Uterus (tissue), 2 donors: Measurements from ENCODE around the gene TUBA1B.

Experiments
- POLR2A ChIP-seq, 2 donors: fragments of 450-650 bp; IDR thresholded peaks; one replicate each; pipeline ENCODE4 v1.6.1; 2016; ENCODE audit warnings: antibody characterized with exemption in 2 of 2, mild to moderate bottlenecking in 1 of 2, moderate library complexity in 1 of 2
- TF ChIP-seq, protein P1 (sequence below), 4 experiments: fragments of 200-600 bp in 2 of 4; fragments of 450-650 bp in 2 of 4; sonication (generic) in 2 of 4; IDR thresholded peaks; one replicate each; pipeline ENCODE4 v1.5.1; 2016 to 2019; ENCODE audit warnings: antibody characterized with exemption in 4 of 4, mild to moderate bottlenecking in 2 of 4, moderate library complexity in 1 of 4

DNA sequence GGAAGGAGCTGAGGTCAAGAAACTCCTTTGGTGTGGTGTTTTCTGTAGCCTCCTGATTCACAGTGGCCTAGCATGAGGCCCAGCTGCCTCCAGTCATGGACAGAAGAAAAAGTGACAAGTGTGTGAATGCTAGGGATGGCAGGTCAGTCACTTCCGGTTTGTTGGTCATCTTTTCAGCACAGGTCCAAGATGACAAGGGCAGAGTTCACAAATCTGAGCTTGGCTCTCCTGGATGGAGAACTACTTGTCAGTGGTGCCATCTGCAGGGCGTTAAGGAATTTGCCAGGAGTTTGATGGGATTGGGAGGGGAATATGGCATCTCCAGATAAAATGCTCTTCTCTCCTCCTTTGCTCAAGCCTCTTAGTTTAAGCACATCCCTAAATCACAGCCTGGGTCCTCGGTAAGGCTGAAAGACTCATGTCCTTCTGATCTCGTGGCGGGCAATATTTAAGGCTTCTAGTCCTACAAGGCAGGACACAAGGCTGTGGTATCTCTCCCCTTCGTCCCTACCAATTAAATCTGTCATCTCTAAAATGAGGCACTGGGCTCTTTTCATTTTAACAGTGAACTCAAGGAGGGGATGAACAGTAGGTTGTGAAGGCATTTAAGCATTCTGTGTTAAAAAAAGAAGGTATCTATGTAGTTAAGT, 10.0 kb downstream of the TUBA1B start:
- TF ChIP-seq, protein P1, sequence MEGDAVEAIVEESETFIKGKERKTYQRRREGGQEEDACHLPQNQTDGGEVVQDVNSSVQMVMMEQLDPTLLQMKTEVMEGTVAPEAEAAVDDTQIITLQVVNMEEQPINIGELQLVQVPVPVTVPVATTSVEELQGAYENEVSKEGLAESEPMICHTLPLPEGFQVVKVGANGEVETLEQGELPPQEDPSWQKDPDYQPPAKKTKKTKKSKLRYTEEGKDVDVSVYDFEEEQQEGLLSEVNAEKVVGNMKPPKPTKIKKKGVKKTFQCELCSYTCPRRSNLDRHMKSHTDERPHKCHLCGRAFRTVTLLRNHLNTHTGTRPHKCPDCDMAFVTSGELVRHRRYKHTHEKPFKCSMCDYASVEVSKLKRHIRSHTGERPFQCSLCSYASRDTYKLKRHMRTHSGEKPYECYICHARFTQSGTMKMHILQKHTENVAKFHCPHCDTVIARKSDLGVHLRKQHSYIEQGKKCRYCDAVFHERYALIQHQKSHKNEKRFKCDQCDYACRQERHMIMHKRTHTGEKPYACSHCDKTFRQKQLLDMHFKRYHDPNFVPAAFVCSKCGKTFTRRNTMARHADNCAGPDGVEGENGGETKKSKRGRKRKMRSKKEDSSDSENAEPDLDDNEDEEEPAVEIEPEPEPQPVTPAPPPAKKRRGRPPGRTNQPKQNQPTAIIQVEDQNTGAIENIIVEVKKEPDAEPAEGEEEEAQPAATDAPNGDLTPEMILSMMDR (IDR thresholded peaks at IDR 0.05): peak; percentile 38 to 74 (median 65)
- no peak for TF ChIP-seq POLR2A (IDR thresholded peaks at IDR 0.05)
